Measurements from ENCODE around the gene STARD10. TPM values are rescaled to one million over a fixed set of nuclear protein-coding genes. Genes with fewer than 3 reads are reported as not detected.

STARD10 gene
- total and polyA plus RNA-seq, 10 donors = 19.7 to 46.7 (median 27.9) TPM

DNA sequence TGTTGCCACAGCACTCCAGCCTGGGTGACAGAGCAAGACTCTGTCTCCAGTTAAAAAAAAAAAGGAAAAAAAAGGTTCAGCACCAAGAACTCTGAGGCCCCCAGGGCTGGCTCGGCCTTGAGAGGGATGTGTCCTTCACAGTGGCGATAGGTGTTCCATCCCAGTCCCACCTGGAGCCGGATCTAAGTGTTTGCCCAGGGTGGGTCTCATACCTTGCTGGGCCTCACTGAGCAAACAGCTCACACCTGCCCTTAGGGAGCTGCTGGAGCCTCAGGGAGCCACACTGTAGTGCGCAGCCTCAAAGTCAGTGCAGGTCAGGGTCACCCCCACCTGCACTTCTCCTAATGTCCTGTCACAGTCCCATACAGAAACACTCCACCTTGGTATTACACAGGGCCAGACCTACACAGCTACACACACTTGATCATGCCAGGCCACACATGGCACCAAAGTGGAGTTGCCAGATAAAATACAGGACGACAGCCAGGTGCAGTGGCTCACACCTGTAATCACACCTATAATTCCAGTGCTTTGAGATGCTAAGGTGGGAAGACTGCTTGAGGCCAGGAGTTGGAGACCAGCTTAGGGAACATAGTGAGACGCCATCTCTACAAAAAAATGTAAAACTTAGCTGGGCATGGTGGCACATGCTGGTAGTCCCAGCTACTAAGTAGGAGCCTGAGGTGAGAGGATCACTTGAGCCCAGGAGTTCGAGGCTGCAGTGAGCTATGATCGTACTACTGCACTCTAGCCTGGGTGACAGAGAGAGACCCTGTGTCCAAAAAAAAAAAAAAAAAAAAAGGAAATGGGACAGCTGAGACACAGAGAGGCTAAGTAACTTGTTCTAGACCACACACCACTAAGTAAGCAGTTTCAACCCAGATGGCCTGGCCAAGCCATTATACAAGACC, 7.3 kb downstream of the STARD10 start:
- no peaks in the 10 kb centered on the region for H3K9me3 ChIP-seq
- H3K36me3 ChIP-seq = no peaks in the 10 kb centered on the region
- no peak for DNase-seq
- no peak overlapping the region for H3K4me3 ChIP-seq
- peak overlapping the region in 7 of 8 donors; percentile 69 to 85 (median 76) for H3K27ac ChIP-seq
- WGBS, 5 donors = 83 to 92% (median 86%) methylated on average over 7 to 8 of the region's 8 CpGs
- intact Hi-C loops (cut with DNase I; ENCODE audit: low total_unique reads) = no loop called here
- peaks cover 21 to 55% (median 29%) of the 10 kb centered on the region in 6 donors for H3K4me1 ChIP-seq
- TF ChIP-seq POLR2A (IDR thresholded peaks at IDR 0.05) (no peak), POLR2AphosphoS5 (IDR thresholded peaks at IDR 0.05) (no peak)
- TF ChIP-seq, protein P1, sequence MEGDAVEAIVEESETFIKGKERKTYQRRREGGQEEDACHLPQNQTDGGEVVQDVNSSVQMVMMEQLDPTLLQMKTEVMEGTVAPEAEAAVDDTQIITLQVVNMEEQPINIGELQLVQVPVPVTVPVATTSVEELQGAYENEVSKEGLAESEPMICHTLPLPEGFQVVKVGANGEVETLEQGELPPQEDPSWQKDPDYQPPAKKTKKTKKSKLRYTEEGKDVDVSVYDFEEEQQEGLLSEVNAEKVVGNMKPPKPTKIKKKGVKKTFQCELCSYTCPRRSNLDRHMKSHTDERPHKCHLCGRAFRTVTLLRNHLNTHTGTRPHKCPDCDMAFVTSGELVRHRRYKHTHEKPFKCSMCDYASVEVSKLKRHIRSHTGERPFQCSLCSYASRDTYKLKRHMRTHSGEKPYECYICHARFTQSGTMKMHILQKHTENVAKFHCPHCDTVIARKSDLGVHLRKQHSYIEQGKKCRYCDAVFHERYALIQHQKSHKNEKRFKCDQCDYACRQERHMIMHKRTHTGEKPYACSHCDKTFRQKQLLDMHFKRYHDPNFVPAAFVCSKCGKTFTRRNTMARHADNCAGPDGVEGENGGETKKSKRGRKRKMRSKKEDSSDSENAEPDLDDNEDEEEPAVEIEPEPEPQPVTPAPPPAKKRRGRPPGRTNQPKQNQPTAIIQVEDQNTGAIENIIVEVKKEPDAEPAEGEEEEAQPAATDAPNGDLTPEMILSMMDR (IDR thresholded peaks at IDR 0.05 in 8 of 11, conservative IDR thresholded peaks at IDR 0.05 in 3 of 11) = no peak
- no peaks in the 10 kb centered on the region for H3K27me3 ChIP-seq (replicated peaks in 1 of 7)

GRCh38 chr11:72784662-72785061, 9.2 kb downstream of the STARD10 start:
- H3K27me3 ChIP-seq (replicated peaks in 1 of 7) = peaks cover 0 to 10% (median 0%) of the 10 kb centered on the region in 7 donors
- DNase-seq = no peak
- H3K4me3 ChIP-seq = no peak overlapping the region
- H3K36me3 ChIP-seq = no peaks in the 10 kb centered on the region
- H3K27ac ChIP-seq = no peak overlapping the region
- H3K4me1 ChIP-seq = peaks cover 30 to 64% (median 45%) of the 10 kb centered on the region in 6 donors
- intact Hi-C loops (cut with DNase I; ENCODE audit: low total_unique reads) = no loop called here
- 89 to 95% (median 93%) methylated on average over 10 of the region's 10 CpGs for WGBS, 5 donors
- TF ChIP-seq POLR2AphosphoS5 (IDR thresholded peaks at IDR 0.05) = no peak
- no peak for TF ChIP-seq POLR2A (IDR thresholded peaks at IDR 0.05)
- TF ChIP-seq, protein P1 (IDR thresholded peaks at IDR 0.05 in 8 of 11, conservative IDR thresholded peaks at IDR 0.05 in 3 of 11) = no peak
- no peaks in the 10 kb centered on the region for H3K9me3 ChIP-seq

- Histone ChIP-seq H3K9me3 (no peaks in the 10 kb centered on the region), H3K36me3 (no peaks in the 10 kb centered on the region), H3K4me1 (peaks cover 30 to 67% (median 45%) of the 10 kb centered on the region in 6 donors), H3K27me3 (replicated peaks in 1 of 7) (peaks cover 0 to 10% (median 0%) of the 10 kb centered on the region in 7 donors), H3K4me3 (no peak overlapping the region), H3K27ac (no peak overlapping the region)
- TF ChIP-seq POLR2AphosphoS5 (IDR thresholded peaks at IDR 0.05) = no peak
- no peak for TF ChIP-seq POLR2A (IDR thresholded peaks at IDR 0.05)
- TF ChIP-seq, protein P1 (IDR thresholded peaks at IDR 0.05 in 8 of 11, conservative IDR thresholded peaks at IDR 0.05 in 3 of 11) = no peak
- intact Hi-C loops (cut with DNase I; ENCODE audit: low total_unique reads) = no loop called here
- DNase-seq = no peak
- 91 to 95% (median 95%) methylated on average over 2 of the region's 2 CpGs for whole genome bisulfite sequencing, 5 donors
Measured at GRCh38 chr11:72783144-72783905, 10.5 kb downstream of the STARD10 start.

All from spleen (tissue), 11 donors.